ENCODE measurements around the gene SP3. TPM values are rescaled to one million over a fixed set of nuclear protein-coding genes. Genes with fewer than 3 reads are reported as not detected.

Gene SP3
- total and polyA plus RNA-seq, 10 donors: 17.4 to 140 (median 99.0) TPM

DNA sequence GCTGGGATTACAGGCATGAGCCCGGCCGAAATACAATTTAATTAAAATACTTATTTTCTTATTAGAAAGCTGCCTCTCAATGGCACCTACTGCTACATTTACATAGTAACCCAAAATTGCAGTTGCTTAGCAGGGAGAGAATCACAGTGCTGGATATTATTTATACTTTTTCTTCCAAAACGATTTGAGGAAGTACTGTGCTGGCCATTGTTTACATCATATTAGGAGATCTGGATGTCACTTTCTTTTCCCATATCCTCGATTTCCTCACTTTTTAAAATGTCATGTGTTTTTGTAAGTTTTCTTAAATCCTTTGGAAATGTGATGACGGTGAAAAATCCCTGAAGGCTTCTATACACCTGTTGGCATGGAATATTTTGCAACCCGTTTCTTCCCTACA lies 3.4 kb upstream of the SP3 start:
- Histone ChIP-seq H3K4me1 (peaks cover 5 to 21% (median 12%) of the 10 kb centered on the region in 6 donors), H3K27me3 (replicated peaks in 1 of 7) (no peaks in the 10 kb centered on the region), H3K4me3 (no peak overlapping the region), H3K9me3 (no peaks in the 10 kb centered on the region), H3K27ac (peak overlapping the region in 1 of 8 donors; percentile 10), H3K36me3 (no peaks in the 10 kb centered on the region)
- intact Hi-C loops (cut with DNase I; ENCODE audit: low total_unique reads): no loop called here
- TF ChIP-seq POLR2AphosphoS5 (IDR thresholded peaks at IDR 0.05) (no peak), POLR2A (IDR thresholded peaks at IDR 0.05) (no peak)
- TF ChIP-seq, protein P1, sequence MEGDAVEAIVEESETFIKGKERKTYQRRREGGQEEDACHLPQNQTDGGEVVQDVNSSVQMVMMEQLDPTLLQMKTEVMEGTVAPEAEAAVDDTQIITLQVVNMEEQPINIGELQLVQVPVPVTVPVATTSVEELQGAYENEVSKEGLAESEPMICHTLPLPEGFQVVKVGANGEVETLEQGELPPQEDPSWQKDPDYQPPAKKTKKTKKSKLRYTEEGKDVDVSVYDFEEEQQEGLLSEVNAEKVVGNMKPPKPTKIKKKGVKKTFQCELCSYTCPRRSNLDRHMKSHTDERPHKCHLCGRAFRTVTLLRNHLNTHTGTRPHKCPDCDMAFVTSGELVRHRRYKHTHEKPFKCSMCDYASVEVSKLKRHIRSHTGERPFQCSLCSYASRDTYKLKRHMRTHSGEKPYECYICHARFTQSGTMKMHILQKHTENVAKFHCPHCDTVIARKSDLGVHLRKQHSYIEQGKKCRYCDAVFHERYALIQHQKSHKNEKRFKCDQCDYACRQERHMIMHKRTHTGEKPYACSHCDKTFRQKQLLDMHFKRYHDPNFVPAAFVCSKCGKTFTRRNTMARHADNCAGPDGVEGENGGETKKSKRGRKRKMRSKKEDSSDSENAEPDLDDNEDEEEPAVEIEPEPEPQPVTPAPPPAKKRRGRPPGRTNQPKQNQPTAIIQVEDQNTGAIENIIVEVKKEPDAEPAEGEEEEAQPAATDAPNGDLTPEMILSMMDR (IDR thresholded peaks at IDR 0.05 in 8 of 11, conservative IDR thresholded peaks at IDR 0.05 in 3 of 11): no peak
- 63 to 77% (median 67%) methylated on average over 6 of the region's 6 CpGs for WGBS, 5 donors
- no peak for DNase-seq

DNA sequence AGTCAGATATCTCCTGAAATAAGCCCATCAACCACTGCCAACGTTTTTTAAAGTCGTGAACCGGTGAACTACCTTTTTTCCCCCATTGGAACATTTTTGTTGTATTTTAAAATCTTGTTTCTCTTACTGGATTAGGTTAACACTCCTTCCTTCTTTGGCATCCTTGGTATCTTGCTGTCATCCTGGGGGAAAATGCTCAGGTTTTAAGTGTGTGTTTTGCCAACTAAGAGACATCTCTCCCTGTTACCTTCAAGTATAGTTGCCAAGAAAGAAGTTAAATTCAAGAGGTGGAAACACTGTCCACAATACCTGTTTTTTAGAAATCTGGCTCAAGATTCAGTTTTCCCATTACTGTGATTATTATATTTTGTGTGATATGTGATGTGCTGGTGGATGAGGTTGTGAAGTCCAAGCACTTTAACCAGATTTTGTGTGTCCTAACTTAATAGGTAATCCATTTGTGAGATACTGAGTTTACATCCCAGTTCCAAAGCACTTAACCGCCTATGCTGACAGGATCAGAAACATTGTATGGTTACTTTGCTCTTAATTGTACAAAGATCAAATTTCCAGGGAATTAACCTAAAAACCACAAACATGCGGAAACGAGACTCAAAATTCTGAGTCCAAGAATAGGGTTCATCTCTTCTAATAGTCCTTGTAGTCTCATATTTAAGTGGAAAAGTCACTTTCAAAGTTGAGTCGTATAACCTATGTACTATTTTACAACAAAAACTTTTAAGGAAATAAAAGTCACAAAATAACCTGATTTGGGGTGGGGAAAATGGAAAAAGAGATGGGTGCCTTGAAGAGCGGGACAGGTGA lies 1.3 kb upstream of the SP3 start:
- no peak for DNase-seq
- Histone ChIP-seq H3K4me1 (peaks cover 17 to 39% (median 28%) of the 10 kb centered on the region in 6 donors), H3K36me3 (peaks cover 0 to 1% (median 0%) of the 10 kb centered on the region in 6 donors), H3K9me3 (peaks cover 0 to under 1% (median 0%) of the 10 kb centered on the region in 8 donors), H3K4me3 (peak overlapping the region in 7 of 8 donors; percentile 76 to 95 (median 89)), H3K27me3 (replicated peaks in 1 of 7) (no peaks in the 10 kb centered on the region), H3K27ac (peak overlapping the region; percentile 100)
- intact Hi-C loops (cut with DNase I; ENCODE audit: low total_unique reads): no loop called here
- WGBS, 5 donors: 58 to 60% (median 59%) methylated on average over 8 of the region's 8 CpGs
- TF ChIP-seq POLR2A (IDR thresholded peaks at IDR 0.05): no peak
- no peak for TF ChIP-seq POLR2AphosphoS5 (IDR thresholded peaks at IDR 0.05)
- TF ChIP-seq, protein P1 (IDR thresholded peaks at IDR 0.05 in 8 of 11, conservative IDR thresholded peaks at IDR 0.05 in 3 of 11): no peak

DNA sequence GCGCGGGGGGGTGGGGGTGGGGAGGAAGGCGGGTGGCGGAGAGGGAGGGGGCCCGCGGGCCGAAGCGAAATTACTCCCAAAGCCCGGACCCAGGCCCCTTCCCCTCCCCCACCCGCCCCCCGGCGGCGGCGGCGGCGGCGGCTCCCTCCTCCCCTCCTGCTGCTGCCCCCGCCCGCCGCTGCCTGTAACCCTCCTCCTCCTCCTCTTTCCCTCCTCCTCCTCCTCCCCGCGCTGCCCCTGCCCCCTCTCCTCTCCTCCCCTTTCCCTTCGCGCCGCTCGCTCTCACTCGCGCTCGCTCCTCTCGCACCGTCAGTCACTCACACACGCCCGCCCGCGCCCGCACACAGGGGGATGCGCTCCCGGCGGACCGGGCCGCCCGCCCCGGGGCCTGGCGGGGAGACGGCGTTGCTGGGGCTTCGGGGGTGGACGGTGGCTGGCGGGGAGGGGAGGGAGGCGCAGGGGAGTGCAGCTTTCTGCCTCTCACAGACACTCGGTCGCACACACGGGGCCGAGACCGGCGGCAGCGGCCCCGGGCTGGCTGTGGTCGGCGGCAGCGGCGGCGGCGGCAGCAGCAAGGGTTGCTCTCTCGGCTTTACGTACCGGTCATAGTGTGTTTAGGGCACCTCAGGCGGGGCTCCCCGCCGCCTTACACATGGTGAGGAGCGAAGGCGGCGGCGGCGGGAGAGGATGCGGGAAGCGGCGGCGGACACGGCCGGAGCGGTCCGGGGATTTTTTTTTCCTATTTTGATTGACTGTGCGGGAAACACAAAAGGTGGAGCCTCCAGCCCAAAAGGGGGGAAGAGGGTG lies 405 bp downstream of the SP3 start:
- H3K36me3 ChIP-seq: peaks cover 0 to 10% (median 0%) of the 10 kb centered on the region in 6 donors
- WGBS, 5 donors: 0 to 1% (median 1%) methylated on average over 52 to 79 of the region's 84 CpGs
- H3K27ac ChIP-seq: peak overlapping the region; percentile 100
- H3K4me3 ChIP-seq: peak overlapping the region; percentile 76 to 96 (median 90)
- TF ChIP-seq, protein P1 (IDR thresholded peaks at IDR 0.05 in 8 of 11, conservative IDR thresholded peaks at IDR 0.05 in 3 of 11): peak in 1 of 11 experiments; percentile 10
- TF ChIP-seq POLR2AphosphoS5 (IDR thresholded peaks at IDR 0.05): peak; percentile 90 to 93 (median 91)
- TF ChIP-seq POLR2A (IDR thresholded peaks at IDR 0.05): peak in 2 of 3 donors; percentile 73 to 76
- H3K4me1 ChIP-seq: peaks cover 22 to 56% (median 45%) of the 10 kb centered on the region in 6 donors
- intact Hi-C loops (cut with DNase I; ENCODE audit: low total_unique reads): no loop called here
- peak; percentile 97 for DNase-seq
- H3K9me3 ChIP-seq: peaks cover 0 to 8% (median 3%) of the 10 kb centered on the region in 8 donors
- H3K27me3 ChIP-seq (replicated peaks in 1 of 7): no peaks in the 10 kb centered on the region
